Measurements from ENCODE around the gene CCDC174.
"Not testable (repeated sequence)": the region's sequence is repeated elsewhere in the genome, so short reads cannot be mapped to it uniquely, and the experiment has no call there.

The CCDC174 gene

GRCh38 chr3:14627815-14628214 is 23.7 kb upstream of the CCDC174 start:
- DNase-seq (ENCODE audit: low read depth) = no peak

- DNase-seq (ENCODE audit: low read depth) = no peak
These were observed 23.2 kb upstream of the CCDC174 start for GRCh38 chr3:14628406-14628805.

- no peak for DNase-seq (ENCODE audit: low read depth)
These were observed 21.0 kb upstream of the CCDC174 start for GRCh38 chr3:14630404-14631100.

GRCh38 chr3:14631101-14631497 is 20.5 kb upstream of the CCDC174 start:
- no peak for DNase-seq (ENCODE audit: low read depth)

GRCh38 chr3:14631687-14632441 is 19.7 kb upstream of the CCDC174 start:
- DNase-seq (ENCODE audit: low read depth) = no peak

- DNase-seq (ENCODE audit: low read depth) = no peak
These were observed 19.1 kb upstream of the CCDC174 start for GRCh38 chr3:14632442-14632930.

GRCh38 chr3:14633417-14633816 is 18.1 kb upstream of the CCDC174 start:
- DNase-seq (ENCODE audit: low read depth) = no peak

GRCh38 chr3:14633819-14634424 is 17.6 kb upstream of the CCDC174 start:
- peak; percentile 41 for DNase-seq (ENCODE audit: low read depth)

- no peak for DNase-seq (ENCODE audit: low read depth)
These were observed 16.7 kb upstream of the CCDC174 start for GRCh38 chr3:14634763-14635400.

- no peak for DNase-seq (ENCODE audit: low read depth)
These were observed 15.0 kb upstream of the CCDC174 start for GRCh38 chr3:14636496-14637087.

- no peak for DNase-seq (ENCODE audit: low read depth)
These were observed 11.4 kb upstream of the CCDC174 start for GRCh38 chr3:14640157-14640562.

- DNase-seq (ENCODE audit: low read depth) = no peak
These were observed 10.8 kb upstream of the CCDC174 start for GRCh38 chr3:14640734-14641133.

GRCh38 chr3:14641346-14641745 is 10.2 kb upstream of the CCDC174 start:
- no peak for DNase-seq (ENCODE audit: low read depth)

GRCh38 chr3:14645453-14645852 is 6.1 kb upstream of the CCDC174 start:
- no peak for DNase-seq (ENCODE audit: low read depth)

GRCh38 chr3:14646131-14646573 is 5.4 kb upstream of the CCDC174 start:
- no peak for DNase-seq (ENCODE audit: low read depth)

GRCh38 chr3:14646589-14647413 is 4.8 kb upstream of the CCDC174 start:
- DNase-seq (ENCODE audit: low read depth) = no peak

GRCh38 chr3:14647976-14648955 is 3.3 kb upstream of the CCDC174 start:
- no peak for DNase-seq (ENCODE audit: low read depth)

GRCh38 chr3:14649466-14649865 is 2.1 kb upstream of the CCDC174 start:
- no peak for DNase-seq (ENCODE audit: low read depth)

- no peak for DNase-seq (ENCODE audit: low read depth)
These were observed 1.4 kb upstream of the CCDC174 start for GRCh38 chr3:14650193-14650592.

GRCh38 chr3:14652360-14652907 is 872 bp downstream of the CCDC174 start:
- not testable (repeated sequence) for DNase-seq (ENCODE audit: low read depth)

Measured in activated T-cell treated with anti-CD3 and anti-CD28 coated beads for 48 hours (primary cell).